Endothelial cell of umbilical vein (primary cell): ENCODE data around the gene THSD7A. TPM values are rescaled to one million over a fixed set of nuclear protein-coding genes. Genes with fewer than 3 reads are reported as not detected.

ENCODE experiments used
- BruUV-seq: library from RNA; stranded (reverse); fragments of 400-500 nt; replicated peaks from 2 replicates; lab custom pipeline; 2021; lab: Mats Ljungman, UMichigan
- CTCF ChIA-PET: fragments of 300-600, 350-600 bp; sonication (Branson Sonifier 250); formaldehyde crosslinking; loops from one replicate; lab custom pipeline; 2021; ENCODE audit warnings: antibody characterized with exemption, inconsistent platforms; lab: Charles Lee
- POLR2A ChIA-PET: fragments of 300-600, 350-600 bp; sonication (Branson Sonifier 250); formaldehyde crosslinking; loops from one replicate; lab custom pipeline; 2021; ENCODE audit warnings: antibody characterized with exemption, inconsistent platforms; lab: Charles Lee
- DNase-seq: peaks from one replicate; pipeline ENCODE4 v3.0.0-alpha.2; 2011; ENCODE audit warnings: low read depth, low spot score
- FAIRE-seq: peaks from 2 replicates; lab custom pipeline; 2011; peaks lifted over from hg19 to GRCh38; lab: Jason Lieb, UNC
- H2AFZ ChIP-seq: 2 replicates; pipeline ENCODE4 v1.6.0; 2012; ENCODE audit warnings: low read depth, low read length, control low read depth, inconsistent platforms
- H3K27ac ChIP-seq: 2 replicates; pipeline ENCODE4 v1.5.1; 2011; ENCODE audit warnings: low read depth, mild to moderate bottlenecking, control low read depth, low read length, moderate library complexity; ENCODE audit not compliant: insufficient read depth
- H3K27me3 ChIP-seq, 2 experiments: 2 replicates each; pipeline versions ENCODE4 v1.6.0 to v1.6.1; 2011; ENCODE audit warnings: low read length in 2 of 2, mixed read lengths in 1 of 2; ENCODE audit not compliant: control insufficient read depth in 2 of 2, insufficient read depth in 2 of 2
- H3K36me3 ChIP-seq, 2 experiments: 2 replicates in 1 of 2; 3 replicates in 1 of 2; pipeline ENCODE4 v1.5.1; 2011; ENCODE audit warnings: low read length in 2 of 2, mild to moderate bottlenecking in 1 of 2, moderate library complexity in 1 of 2; ENCODE audit not compliant: control insufficient read depth in 2 of 2, insufficient read depth in 2 of 2; ENCODE audit errors: extremely low read depth in 1 of 2
- H3K4me1 ChIP-seq: 3 replicates; pipeline ENCODE4 v1.5.1; 2011; ENCODE audit warnings: mild to moderate bottlenecking, low read length; ENCODE audit not compliant: control insufficient read depth, insufficient read depth; ENCODE audit errors: extremely low read depth
- H3K4me2 ChIP-seq: 2 replicates; pipeline ENCODE4 v1.6.1; 2011; ENCODE audit warnings: low read length, control low read depth, mixed read lengths; ENCODE audit not compliant: insufficient read depth
- H3K4me3 ChIP-seq, 3 experiments: fragments of 200-600 bp in 1 of 3; sonication (generic), shearing (Covaris generic) in 1 of 3; replicated peaks in 1 of 3; 2 replicates each; pipeline ENCODE4 v1.5.1; 2011 to 2016; ENCODE audit warnings: control low read depth in 3 of 3, low read length in 3 of 3, mild to moderate bottlenecking in 2 of 3, inconsistent platforms in 1 of 3, low read depth in 1 of 3, moderate library complexity in 1 of 3; ENCODE audit not compliant: insufficient read depth in 1 of 3
- H3K79me2 ChIP-seq: 2 replicates; pipeline ENCODE4 v1.6.0; 2012; ENCODE audit warnings: low read length, inconsistent platforms; ENCODE audit not compliant: control insufficient read depth, insufficient read depth
- H3K9ac ChIP-seq: replicated peaks from 2 replicates; pipeline ENCODE3; 2011; ENCODE audit warnings: low read length, control low read depth; ENCODE audit not compliant: insufficient read depth; ENCODE audit errors: extremely low read depth
- H3K9me1 ChIP-seq: replicated peaks from 3 replicates; pipeline ENCODE4 v1.6.0; 2011; ENCODE audit warnings: mild to moderate bottlenecking, low read length; ENCODE audit not compliant: control insufficient read depth, insufficient read depth; ENCODE audit errors: extremely low read depth
- H3K9me3 ChIP-seq: replicated peaks from 2 replicates; pipeline ENCODE4 v1.5.1; 2012; ENCODE audit warnings: low read length, inconsistent platforms; ENCODE audit not compliant: control insufficient read depth, insufficient read depth
- H4K20me1 ChIP-seq: replicated peaks from 2 replicates; pipeline ENCODE3; 2011; ENCODE audit warnings: mild to moderate bottlenecking, low read length; ENCODE audit not compliant: control insufficient read depth, insufficient read depth; ENCODE audit errors: extremely low read depth
- CTCF ChIP-seq, 2 donors: IDR thresholded peaks; 1 replicate in 1 of 2; 2 replicates in 1 of 2; pipeline ENCODE4 v1.5.1; 2011; ENCODE audit warnings: low read length in 2 of 2, mild to moderate bottlenecking in 2 of 2, moderate library complexity in 2 of 2, control low read depth in 1 of 2, inconsistent platforms in 1 of 2, low read depth in 1 of 2; ENCODE audit not compliant: insufficient read depth in 1 of 2; ENCODE audit errors: extremely low read depth in 1 of 2
- EZH2 ChIP-seq: IDR thresholded peaks from 2 replicates; pipeline ENCODE4 v1.6.1; 2012; ENCODE audit warnings: borderline replicate concordance, low read depth, mild to moderate bottlenecking, moderate library complexity, low read length, inconsistent platforms; ENCODE audit not compliant: severe bottlenecking
- FOS ChIP-seq: IDR thresholded peaks from 2 replicates; pipeline ENCODE4 v1.6.1; 2011; ENCODE audit warnings: mild to moderate bottlenecking, low read length, moderate library complexity, borderline replicate concordance; ENCODE audit not compliant: insufficient read depth
- GATA2 ChIP-seq: IDR thresholded peaks from 2 replicates; pipeline ENCODE4 v1.7.0; 2011; ENCODE audit warnings: low read depth, mild to moderate bottlenecking, moderate library complexity, mixed read lengths, low read length; ENCODE audit not compliant: insufficient read length, insufficient read depth
- JUN ChIP-seq: IDR thresholded peaks from 2 replicates; pipeline ENCODE4 v1.6.1; 2011; ENCODE audit warnings: borderline replicate concordance, low read depth; ENCODE audit not compliant: insufficient read length, insufficient read depth
- MYC ChIP-seq: IDR thresholded peaks from one replicate; pipeline ENCODE4 v1.6.1; 2011; ENCODE audit warnings: mild to moderate bottlenecking, low read depth, low read length
- POLR2A ChIP-seq: IDR thresholded peaks from 2 replicates; pipeline ENCODE4 v1.6.1; 2012; ENCODE audit warnings: low read depth, mild to moderate bottlenecking, control low read depth, low read length
- POLR2AphosphoS5 ChIP-seq: IDR thresholded peaks from 2 replicates; pipeline ENCODE4 v1.6.1; 2012; ENCODE audit warnings: low read depth, mild to moderate bottlenecking, control low read depth, low read length, moderate library complexity; ENCODE audit not compliant: insufficient read depth
- dilution Hi-C: fragments of 300-500 bp; cut with MboI; formaldehyde crosslinking; loops from one replicate; pipeline ENCODE4 v1.15.0; 2019; ENCODE audit warnings: low sequenced_read_pairs; ENCODE audit not compliant: extremely low pct_ligation_motif_present
- intact Hi-C: fragments of 100-400 bp; cut with micrococcal nuclease; formaldehyde crosslinking; loops from one replicate; pipeline ENCODE4 v1.10.0; 2022
- polyA plus RNA-seq, 4 experiments: library from polyadenylated mRNA; depleted of rRNA in 3 of 4; stranded (reverse) in 3 of 4; unstranded in 1 of 4; fragments of >200 nt; gene quantifications; 2 replicates each; pipeline versions ENCODE4 v1.2.1 to v1.2.3, GENCODE V29; 2011 to 2012; ENCODE audit warnings: missing spikeins in 1 of 4
- total RNA-seq: library from RNA; stranded (reverse); gene quantifications from 2 replicates; pipeline ENCODE4 v1.2.3, GENCODE V29; 2021

Gene THSD7A
- total and polyA plus RNA-seq, 2 donors (not counting 3 experiments of a cell fraction or from before 2014, with no cell fraction given), result 3.3 to 12.7 TPM

- H3K9me1 ChIP-seq, result no peaks in the 10 kb centered on the region
- no peaks in the 10 kb centered on the region for H4K20me1 ChIP-seq
- ChIA-PET POLR2A (no interaction called here), CTCF (interaction anchor here (1.2 to 1.6 kb wide), 4 partner anchors 9 to 573 kb away, joined by 3 read pairs; no protein-coding TSS in a partner anchor)
- BruUV-seq, result no TSS peak
- H3K79me2 ChIP-seq, result no peaks in the 10 kb centered on the region
- no peak overlapping the region for H2AFZ ChIP-seq
- dilution Hi-C loops, result no loop called here
- no peak for FAIRE-seq
- no peaks in the 10 kb centered on the region for H3K27me3 ChIP-seq
- no peaks in the 10 kb centered on the region for H3K9me3 ChIP-seq
- TF ChIP-seq JUN, result no peak
- no peak for TF ChIP-seq GATA2
- no peak for TF ChIP-seq MYC
- TF ChIP-seq CTCF (IDR thresholded peaks at IDR 0.05; ENCODE audit: extremely low read depth in 1 of 2, insufficient read depth in 1 of 2, low read depth in 1 of 2, low read length in 2 of 2), result no peak
- TF ChIP-seq POLR2A, result no peak
- no peak for TF ChIP-seq POLR2AphosphoS5
- TF ChIP-seq EZH2, result no peak
- TF ChIP-seq FOS, result no peak
- no peak overlapping the region for H3K9ac ChIP-seq
- no peaks in the 10 kb centered on the region for H3K4me1 ChIP-seq
- no peaks in the 10 kb centered on the region for H3K36me3 ChIP-seq
- H3K27ac ChIP-seq, result no peak overlapping the region
- intact Hi-C loops, result no loop called here
- H3K4me2 ChIP-seq, result no peak overlapping the region
- no peak overlapping the region for H3K4me3 ChIP-seq
- DNase-seq, result no peak
Observed at GRCh38 chr7:11749629-11750028, 82.4 kb downstream of the THSD7A start.
